GM18519 (cell line): ENCODE results near the gene SOX10.

Experiments used
- ATAC-seq: cut with Tn5 transposase; IDR thresholded peaks from one replicate; pipeline ENCODE4 v1.9.1; 2021; ENCODE audit warnings: mild to moderate bottlenecking, moderate library complexity; ENCODE audit not compliant: unreplicated experiment, low FRiP score

The SOX10 gene

DNA sequence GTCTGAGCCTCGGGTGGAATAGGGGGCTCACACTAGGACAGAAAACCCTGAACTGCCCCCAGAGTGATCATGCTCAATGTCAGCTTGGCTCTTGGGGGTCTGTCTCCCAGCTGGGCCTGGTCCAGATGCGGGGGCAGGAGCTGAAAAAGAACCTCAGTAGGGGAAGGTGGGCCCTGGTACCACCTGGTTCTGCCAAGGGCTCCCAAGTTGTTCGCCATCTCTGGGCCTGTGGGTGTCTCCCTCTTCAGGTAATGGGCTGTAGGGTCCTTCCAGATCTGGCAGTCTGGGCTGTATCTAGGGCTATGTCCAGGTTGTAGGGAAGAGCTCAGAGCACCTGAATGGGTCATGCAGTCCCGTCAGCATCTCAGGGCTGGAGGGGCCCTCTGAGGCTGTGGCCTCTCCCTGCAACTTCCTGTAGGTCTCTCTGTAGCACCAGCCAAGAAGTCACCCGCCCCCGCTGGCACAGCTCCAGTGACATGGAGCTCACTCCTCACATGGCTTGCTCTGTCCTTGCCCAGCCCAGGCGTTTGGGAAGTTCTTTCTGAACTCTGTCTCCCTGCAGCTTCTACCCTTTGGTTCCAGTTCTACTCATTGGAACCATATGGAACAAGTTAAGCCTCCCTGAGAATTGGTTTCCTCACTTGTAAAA lies 33.0 kb upstream of the SOX10 start:
- no peak for ATAC-seq

DNA sequence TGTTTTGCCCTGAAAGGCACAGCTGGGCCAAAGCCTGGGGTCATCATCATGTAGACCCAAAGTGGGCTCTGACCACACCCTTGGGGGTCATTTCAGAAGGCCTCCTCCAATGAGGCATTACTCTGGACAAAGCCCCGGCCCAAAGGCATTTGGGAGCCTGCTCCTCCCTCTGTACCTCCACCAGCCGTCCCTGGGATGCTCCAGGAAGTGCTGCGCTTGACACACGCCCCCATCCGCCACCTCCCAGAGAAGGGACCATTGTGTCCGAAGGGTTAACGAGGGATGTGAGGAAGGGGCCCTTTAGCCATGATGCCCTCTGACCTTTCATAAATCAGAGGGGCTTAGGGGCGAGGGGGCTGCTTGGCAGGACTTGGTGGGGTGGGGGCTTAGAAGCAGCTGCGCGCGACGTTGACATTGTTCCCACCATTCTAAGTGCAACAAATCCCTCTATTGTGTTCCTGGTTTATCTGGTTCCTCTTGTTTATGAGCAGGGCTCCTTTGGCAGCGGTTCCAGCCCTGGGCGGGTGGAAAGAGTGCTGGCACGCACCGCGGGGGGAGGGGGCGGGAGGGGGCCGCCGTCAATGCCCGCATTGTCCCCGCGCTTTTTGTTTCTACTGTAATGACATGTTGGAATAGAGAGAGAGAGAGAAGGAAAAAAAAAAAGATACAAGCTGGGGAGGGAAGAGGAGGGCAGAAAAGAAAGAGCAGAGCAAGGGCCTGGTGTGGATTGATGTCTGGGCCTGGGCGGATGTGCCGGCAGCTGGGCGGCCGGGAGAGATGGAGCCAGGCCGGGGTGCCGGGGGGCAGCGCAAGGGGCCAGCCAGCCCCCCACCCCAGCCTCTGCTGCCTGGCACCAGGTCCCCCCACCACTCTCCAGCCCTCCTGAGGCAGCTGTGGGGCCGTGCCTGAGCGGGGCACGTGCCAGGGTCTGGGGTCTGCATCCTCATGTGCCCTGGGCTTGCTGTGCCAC lies 32.1 kb upstream of the SOX10 start:
- ATAC-seq = no peak

DNA sequence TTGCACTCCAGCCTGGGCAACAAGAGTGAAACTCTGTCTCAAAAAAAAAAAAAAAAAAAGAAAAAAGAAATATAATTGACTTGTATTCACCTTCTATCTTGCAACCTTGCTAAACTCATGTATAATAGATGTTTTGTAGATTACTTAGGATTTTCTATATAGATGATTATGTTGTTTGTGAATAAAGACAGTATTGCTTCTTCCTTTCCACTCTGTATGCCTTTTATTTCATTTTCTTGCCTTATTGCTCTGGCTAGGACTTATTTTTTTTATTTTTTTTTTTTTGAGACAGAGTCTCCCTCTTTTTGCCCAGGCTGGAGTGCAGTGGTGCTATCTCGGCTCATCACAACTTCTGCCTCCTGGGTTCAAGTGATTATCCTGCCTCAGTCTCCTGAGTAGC lies 29.7 kb upstream of the SOX10 start:
- no peak for ATAC-seq

DNA sequence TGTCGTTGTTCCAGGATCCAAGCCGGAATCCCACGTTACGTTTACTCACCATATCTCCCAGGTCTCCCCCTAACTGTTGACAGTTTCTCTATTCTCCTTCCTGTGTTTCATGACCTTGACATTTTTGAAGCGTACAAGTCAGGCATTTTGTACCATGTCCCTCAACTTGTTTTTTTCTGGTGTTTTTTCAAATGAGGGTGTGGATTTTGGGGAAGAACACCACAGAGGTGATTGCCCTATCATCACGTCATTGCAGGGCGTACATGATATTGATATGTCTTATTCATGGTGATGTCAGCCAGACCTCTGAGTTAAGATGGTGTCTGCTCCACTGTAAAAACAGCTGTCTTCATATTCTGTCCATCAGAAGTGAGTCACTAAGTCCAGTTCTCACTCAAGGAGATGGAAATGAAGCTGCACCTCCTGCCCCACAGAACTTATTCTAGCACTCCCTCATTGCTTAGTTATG lies 28.3 kb upstream of the SOX10 start:
- no peak for ATAC-seq

DNA sequence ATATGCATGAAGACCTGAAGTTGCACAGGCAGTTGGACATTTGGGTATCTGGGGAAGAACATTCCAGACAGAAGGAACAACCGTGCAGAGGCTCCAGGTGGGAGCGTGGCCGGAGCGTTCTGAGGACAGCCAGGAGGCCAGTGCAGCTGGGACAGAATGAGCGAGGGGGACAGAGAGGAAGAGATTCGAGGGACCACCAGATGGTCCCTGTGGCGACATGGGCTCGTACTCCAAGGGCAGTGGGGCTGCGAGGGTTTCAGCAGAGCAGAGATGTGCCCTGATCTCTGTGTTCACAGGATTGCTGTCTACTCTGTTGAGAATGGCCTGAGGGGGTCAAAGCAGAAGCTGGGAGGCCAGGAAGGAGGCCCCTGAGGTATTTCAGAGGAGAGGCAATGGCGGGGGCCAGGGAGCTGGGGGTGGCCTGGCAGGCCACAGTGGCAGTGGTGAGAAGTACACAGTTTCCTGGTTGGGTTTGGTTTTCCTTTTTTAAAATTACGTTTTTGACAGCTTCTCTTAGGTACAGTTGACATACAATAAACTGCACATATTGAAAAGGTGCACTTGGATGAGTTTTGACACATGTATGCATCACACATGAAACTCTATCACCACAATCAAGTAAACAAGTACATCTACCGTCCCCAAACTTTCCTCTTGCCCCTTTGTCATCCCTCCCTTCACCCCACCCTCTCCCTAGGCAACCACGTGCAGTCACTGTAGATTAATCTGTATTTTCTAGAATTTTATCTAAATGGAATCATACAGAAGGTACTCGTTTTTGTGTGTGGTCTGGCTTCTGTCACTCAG lies 24.8 kb upstream of the SOX10 start:
- ATAC-seq = no peak

DNA sequence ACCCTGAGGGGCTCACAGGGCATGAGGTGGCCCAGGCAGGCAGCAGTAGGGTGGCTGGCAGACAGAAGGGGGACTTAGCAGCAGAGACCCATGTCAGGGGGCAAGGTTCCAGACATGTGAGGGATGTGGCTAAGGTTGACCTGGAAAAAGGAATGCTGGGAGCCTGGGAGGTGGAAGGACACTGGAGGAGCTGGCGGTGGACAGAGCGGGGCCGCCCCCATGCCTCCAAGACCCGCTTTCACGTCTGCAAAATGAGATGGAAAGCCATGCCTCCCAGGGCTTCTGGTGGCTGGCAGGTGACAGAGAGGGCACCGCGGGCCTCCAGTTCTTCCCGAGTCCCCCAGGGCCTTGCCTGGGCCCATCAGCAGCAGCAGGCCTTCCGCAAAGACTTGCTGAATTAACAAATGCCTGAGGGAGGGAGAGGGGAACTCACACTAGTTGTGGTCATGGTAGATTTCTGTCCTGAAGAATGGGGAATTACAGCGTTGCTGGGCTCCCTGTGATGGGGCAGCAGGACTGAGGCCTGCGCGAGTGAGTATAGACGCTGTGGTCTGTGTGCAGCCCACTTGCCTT lies 23.1 kb upstream of the SOX10 start:
- no peak for ATAC-seq

DNA sequence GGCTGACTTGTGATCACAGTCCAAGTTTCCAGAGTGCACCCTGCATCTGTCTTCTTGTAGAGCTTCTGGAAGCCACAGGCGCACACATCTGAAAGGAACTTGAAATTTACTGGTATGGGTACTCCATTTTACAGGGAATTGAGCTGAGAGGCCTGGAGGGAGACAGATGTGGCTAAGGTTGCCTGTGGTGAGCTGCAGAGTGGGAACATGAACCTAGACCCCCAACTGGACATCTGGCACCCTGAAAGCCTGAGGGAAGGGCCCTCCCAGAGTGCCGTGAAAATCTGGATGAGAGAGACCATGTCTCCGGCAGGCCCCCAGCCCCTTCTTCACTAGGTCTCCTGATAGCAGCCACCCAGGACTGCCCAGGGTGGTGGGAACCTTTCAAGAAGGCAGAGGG lies 22.6 kb upstream of the SOX10 start:
- ATAC-seq = no peak

DNA sequence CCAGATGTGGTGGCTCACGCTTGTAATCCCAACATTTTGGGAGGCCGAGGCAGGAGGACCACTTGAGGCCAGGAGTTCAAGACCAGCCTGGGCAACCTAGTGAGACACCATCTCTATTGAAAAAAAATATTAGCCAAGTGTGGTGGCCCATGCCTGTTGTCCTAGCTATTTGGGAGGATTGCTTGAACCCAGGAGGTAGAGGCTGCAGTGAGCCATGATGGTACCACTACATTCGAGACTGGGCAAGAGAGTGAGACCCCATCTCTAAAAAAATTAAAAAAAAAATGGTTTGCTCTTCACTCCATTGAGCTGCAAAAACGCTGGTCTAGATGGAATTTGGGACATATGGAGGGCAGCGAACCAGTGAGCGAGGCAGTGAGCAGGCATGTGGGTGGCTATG lies 21.6 kb upstream of the SOX10 start:
- no peak for ATAC-seq

DNA sequence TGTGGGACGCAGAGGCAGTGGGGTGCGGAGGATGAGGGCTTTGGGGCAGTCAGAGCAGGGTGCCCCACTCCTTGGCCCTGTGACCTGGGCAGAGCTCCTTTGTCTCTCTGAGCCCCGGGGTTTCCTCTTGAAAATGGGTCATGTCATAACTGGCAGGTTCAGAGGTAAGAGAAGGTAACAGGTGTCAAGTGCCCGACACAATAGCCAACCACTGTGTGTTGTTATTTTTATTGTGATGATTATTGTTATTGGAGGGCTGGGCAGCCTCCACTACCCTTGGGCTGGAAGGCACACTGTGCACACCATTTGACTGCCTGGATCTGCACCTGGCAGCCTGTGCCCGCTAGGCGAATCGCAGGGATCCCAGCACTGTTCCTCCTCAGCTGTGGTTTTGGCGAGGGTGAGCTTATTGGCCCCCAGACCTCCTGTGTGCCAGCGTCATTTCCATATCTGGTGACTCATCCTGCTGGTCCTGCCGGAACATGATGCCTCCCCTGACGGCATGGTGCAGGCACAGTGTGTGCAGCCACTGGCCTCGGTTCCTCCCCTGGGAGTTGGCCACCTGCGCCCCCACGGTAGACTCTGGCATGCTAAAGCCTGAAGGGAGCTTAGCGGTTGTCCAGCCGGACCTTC lies 15.4 kb upstream of the SOX10 start:
- ATAC-seq = no peak

DNA sequence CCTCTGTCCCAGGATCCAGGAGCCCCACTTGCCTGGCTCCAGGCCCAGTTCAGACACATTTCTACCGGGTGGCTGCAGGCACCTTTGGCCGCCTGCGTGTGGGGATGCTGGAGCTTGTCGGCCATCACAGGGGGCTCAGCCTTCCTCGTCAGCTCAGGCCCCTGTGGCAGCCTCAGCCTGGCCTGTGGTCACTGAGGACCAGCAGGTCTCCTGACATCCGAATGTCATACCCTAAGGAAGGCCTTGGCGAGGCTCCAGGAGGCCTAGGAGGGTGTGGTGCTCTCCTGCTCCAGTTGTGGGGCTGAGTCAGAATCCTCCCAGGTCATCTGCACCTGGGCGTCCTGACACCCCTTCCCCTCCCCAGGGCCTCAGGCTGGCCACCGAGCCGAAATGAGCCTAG lies 14.9 kb upstream of the SOX10 start:
- no peak for ATAC-seq

DNA sequence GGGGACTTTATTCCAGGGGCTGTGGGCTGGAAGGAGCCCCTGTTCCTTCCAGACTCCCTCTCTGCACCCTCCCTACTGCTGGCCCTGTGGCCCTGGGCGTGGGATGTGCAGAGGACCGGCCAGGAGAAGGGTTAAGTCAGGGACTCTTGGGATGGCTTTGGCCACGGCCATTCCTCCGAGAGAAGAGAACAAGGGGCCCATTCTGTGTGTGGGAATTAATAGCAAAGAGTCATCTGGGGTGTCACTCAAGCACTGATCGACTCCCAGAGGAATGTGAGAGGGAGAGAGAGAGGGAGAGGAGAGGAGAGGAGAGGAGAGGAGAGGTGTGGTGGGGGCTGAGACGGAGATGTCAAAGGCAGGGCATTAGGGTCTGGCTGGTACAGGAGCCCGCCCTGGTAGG lies 14.2 kb upstream of the SOX10 start:
- no peak for ATAC-seq

DNA sequence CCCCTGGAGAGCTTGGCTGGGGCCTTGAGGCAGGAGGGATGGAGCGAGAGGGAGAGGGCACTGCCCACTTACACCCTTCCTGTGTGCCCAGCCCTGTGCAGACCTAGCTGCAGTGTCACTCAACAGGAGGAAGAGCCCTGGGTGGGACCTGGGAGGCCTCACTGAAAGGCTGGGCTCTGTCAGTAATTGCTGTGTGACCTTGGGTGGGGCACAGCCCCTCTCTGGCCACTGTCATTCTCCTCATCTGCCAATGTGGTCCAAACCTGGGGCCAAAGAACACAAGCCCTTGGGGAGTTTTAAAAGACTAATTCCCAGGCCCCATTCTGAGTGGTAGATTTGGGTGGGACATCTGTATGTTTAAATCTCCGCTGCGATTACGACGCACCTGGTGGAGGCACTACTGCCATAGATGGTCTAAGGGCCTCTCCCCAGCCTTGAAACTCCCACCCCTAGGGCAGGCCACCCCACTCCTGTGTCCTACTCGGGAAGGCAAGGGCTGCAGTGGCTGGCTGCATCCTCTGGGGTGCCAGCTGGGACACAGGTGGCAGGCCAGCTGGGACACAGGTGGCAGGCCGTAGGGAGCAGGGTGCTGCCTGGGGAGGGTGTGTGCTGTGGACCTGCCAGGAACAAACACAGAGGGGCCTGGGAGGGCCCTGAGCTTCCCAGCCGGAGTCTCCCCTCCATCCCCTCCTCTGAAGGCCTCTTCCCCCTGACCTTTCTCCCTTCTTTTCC lies 12.3 kb upstream of the SOX10 start:
- no peak for ATAC-seq

DNA sequence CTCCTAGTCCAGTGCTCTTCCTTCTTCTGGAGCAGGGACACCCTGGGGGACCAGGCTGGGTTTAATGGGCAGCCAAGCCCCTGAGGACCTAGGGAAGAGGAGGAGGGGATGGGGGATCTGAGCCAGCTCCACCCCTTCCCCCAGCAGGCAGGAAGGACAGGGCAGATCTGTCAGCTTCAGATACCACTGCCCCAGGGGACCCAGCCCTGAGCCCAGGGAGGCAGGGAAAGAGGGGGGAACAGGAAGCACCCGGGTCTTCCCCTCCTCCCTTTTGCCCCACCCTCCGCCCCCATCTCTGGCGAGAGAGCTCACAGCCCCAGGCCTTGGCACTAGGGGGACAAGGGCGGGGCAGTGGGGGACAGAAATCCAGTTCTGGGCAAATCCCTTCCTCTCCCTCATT lies 11.7 kb upstream of the SOX10 start:
- ATAC-seq = no peak

DNA sequence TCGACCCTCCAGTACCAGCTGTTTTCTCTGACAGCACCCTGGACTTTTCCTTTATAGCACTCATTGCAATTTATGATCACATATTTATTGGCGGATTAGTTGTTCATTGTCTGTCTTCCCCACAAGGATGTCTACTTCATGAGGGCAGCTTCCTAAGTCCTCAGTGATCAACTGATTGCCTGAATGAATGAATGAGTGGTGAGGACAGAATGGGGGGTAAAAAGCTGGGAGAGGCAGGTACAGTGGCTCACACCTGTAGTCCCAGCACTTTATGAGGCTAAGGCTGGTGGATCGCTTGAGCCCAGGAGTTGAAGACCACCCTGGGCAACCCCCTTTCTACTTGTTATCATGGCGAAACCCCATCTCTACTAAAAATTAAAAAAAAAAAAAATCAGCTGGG lies 11.1 kb upstream of the SOX10 start:
- no peak for ATAC-seq

DNA sequence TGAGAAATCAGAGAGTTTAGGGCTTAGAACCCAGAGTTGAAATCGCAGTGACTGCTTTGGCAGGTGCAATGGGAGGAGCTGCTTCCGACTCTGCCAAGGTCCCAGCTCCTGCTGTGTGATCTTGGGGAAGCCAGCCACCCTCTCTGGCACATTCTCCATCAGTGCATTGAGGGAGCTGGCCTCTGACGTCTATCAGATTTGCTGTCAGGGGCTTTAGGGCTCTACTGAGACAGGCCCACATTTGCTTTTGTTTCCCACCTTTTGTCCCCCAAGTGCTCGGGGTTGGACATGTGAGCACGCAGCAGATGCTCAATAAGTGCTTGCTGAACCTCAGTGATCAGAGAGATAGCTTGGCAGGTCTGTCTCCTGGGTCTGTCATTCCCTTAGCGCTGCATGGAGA lies 10.6 kb upstream of the SOX10 start:
- ATAC-seq = no peak

DNA sequence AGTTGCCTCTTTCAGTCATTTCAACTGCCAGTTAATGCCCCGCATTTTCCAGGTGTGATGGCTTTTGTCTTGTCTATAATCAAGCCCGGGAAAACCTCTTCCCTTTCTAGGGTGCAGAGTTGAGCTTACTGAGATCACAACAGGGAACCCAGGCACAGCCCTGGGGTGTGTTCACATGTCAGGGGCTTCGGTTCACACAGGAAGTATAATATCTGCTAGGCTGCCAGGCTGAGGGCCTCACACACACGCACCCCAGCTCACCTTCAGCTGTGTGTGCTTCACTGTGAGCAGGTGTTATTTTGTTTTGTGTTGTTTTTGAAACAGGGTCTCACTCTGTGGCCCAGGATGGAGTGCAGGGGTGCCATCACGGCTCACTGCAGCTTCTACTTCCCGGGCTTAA lies 9.7 kb upstream of the SOX10 start:
- ATAC-seq = no peak

DNA sequence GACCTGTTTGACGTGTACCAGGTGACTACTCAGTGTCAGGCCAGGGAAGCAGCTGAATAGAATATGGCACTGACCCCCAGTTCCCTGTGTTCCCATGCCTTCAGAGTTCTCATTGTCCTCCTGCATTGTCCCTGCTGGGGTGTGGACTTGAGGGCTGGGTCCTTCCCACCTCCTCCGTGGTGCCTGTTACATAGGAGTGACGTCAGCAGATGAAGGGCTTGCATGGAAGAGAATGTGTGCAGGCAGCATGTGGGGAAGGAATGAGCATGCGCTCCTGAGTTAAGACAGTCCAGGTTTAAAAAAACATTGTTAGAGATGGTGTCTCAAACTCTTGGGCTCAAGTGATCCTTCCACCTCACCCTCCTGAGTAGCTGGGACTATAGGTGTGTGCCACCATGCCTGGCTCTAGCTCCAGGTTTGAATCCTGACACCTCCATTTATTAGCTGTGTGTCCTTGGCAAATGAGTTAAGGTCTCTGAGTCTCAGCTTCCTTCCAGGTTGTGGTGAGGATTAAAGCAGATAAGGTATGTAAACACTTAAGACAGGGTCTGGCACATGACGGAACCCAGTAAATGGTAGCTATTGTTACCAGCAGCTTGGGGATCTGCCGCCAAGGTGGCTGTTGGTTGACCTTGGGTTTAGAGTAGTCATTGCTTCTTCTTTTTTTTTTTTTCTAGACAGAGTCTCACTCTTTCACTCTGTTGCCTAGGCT lies 7.5 kb upstream of the SOX10 start:
- ATAC-seq = no peak

DNA sequence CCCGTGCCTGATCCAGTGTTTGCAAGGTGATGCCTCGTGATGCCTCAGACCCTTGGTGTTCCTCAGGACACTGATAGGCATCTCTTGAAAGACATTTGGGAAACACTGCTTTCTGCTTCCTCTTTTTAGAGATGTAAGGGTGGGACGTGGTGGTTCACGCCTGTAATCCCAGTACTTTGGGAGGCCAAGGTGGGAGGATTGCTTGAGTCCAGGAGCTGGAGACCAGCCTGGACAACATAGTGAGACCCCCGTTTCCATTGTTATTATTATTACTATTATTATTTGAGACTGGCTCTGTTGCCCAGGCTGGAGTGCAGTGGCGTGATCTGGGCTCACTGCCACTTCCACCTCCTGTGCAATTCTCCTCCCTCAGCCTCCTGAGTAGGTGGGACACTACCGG lies 6.5 kb upstream of the SOX10 start:
- no peak for ATAC-seq

DNA sequence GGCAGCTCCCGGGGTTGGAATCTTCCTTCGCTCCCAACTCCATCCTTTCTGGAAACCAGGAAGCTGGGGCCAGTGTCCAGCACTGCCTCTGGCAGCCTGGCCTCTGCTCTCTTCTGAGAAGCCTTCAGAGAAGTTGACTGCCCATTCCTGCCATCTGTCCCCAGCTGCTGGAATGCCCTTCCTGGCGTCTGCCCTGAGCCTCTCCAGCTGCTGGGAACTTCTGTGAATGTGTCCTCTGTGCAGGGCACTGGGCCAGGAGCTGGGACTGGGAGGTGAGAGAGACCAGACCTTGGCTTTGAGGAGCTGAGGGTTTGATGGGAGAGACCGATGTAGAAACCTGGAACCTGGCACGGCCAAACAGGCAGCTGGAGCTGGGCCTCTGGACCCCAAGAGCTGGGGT lies 5.9 kb upstream of the SOX10 start:
- no peak for ATAC-seq
